Endothelial cell of umbilical vein (primary cell): ENCODE data around the gene FGF22. TPM values are rescaled to one million over a fixed set of nuclear protein-coding genes. Genes with fewer than 3 reads are reported as not detected.

ENCODE experiments used
- BruUV-seq: library from RNA; stranded (reverse); fragments of 400-500 nt; replicated peaks from 2 replicates; lab custom pipeline; 2021; lab: Mats Ljungman, UMichigan
- CTCF ChIA-PET: fragments of 300-600, 350-600 bp; sonication (Branson Sonifier 250); formaldehyde crosslinking; loops from one replicate; lab custom pipeline; 2021; ENCODE audit warnings: antibody characterized with exemption, inconsistent platforms; lab: Charles Lee
- POLR2A ChIA-PET: fragments of 300-600, 350-600 bp; sonication (Branson Sonifier 250); formaldehyde crosslinking; loops from one replicate; lab custom pipeline; 2021; ENCODE audit warnings: antibody characterized with exemption, inconsistent platforms; lab: Charles Lee
- DNase-seq: peaks from one replicate; pipeline ENCODE4 v3.0.0-alpha.2; 2011; ENCODE audit warnings: low read depth, low spot score
- FAIRE-seq: peaks from 2 replicates; lab custom pipeline; 2011; peaks lifted over from hg19 to GRCh38; lab: Jason Lieb, UNC
- H2AFZ ChIP-seq: 2 replicates; pipeline ENCODE4 v1.6.0; 2012; ENCODE audit warnings: low read depth, low read length, control low read depth, inconsistent platforms
- H3K27ac ChIP-seq: 2 replicates; pipeline ENCODE4 v1.5.1; 2011; ENCODE audit warnings: low read depth, mild to moderate bottlenecking, control low read depth, low read length, moderate library complexity; ENCODE audit not compliant: insufficient read depth
- H3K27me3 ChIP-seq, 2 experiments: 2 replicates each; pipeline versions ENCODE4 v1.6.0 to v1.6.1; 2011; ENCODE audit warnings: low read length in 2 of 2, mixed read lengths in 1 of 2; ENCODE audit not compliant: control insufficient read depth in 2 of 2, insufficient read depth in 2 of 2
- H3K36me3 ChIP-seq, 2 experiments: 2 replicates in 1 of 2; 3 replicates in 1 of 2; pipeline ENCODE4 v1.5.1; 2011; ENCODE audit warnings: low read length in 2 of 2, mild to moderate bottlenecking in 1 of 2, moderate library complexity in 1 of 2; ENCODE audit not compliant: control insufficient read depth in 2 of 2, insufficient read depth in 2 of 2; ENCODE audit errors: extremely low read depth in 1 of 2
- H3K4me1 ChIP-seq: 3 replicates; pipeline ENCODE4 v1.5.1; 2011; ENCODE audit warnings: mild to moderate bottlenecking, low read length; ENCODE audit not compliant: control insufficient read depth, insufficient read depth; ENCODE audit errors: extremely low read depth
- H3K4me2 ChIP-seq: 2 replicates; pipeline ENCODE4 v1.6.1; 2011; ENCODE audit warnings: low read length, control low read depth, mixed read lengths; ENCODE audit not compliant: insufficient read depth
- H3K4me3 ChIP-seq, 3 experiments: fragments of 200-600 bp in 1 of 3; sonication (generic), shearing (Covaris generic) in 1 of 3; replicated peaks in 1 of 3; 2 replicates each; pipeline ENCODE4 v1.5.1; 2011 to 2016; ENCODE audit warnings: control low read depth in 3 of 3, low read length in 3 of 3, mild to moderate bottlenecking in 2 of 3, inconsistent platforms in 1 of 3, low read depth in 1 of 3, moderate library complexity in 1 of 3; ENCODE audit not compliant: insufficient read depth in 1 of 3
- H3K79me2 ChIP-seq: 2 replicates; pipeline ENCODE4 v1.6.0; 2012; ENCODE audit warnings: low read length, inconsistent platforms; ENCODE audit not compliant: control insufficient read depth, insufficient read depth
- H3K9ac ChIP-seq: replicated peaks from 2 replicates; pipeline ENCODE3; 2011; ENCODE audit warnings: low read length, control low read depth; ENCODE audit not compliant: insufficient read depth; ENCODE audit errors: extremely low read depth
- H3K9me1 ChIP-seq: replicated peaks from 3 replicates; pipeline ENCODE4 v1.6.0; 2011; ENCODE audit warnings: mild to moderate bottlenecking, low read length; ENCODE audit not compliant: control insufficient read depth, insufficient read depth; ENCODE audit errors: extremely low read depth
- H3K9me3 ChIP-seq: replicated peaks from 2 replicates; pipeline ENCODE4 v1.5.1; 2012; ENCODE audit warnings: low read length, inconsistent platforms; ENCODE audit not compliant: control insufficient read depth, insufficient read depth
- H4K20me1 ChIP-seq: replicated peaks from 2 replicates; pipeline ENCODE3; 2011; ENCODE audit warnings: mild to moderate bottlenecking, low read length; ENCODE audit not compliant: control insufficient read depth, insufficient read depth; ENCODE audit errors: extremely low read depth
- CTCF ChIP-seq, 2 donors: IDR thresholded peaks; 1 replicate in 1 of 2; 2 replicates in 1 of 2; pipeline ENCODE4 v1.5.1; 2011; ENCODE audit warnings: low read length in 2 of 2, mild to moderate bottlenecking in 2 of 2, moderate library complexity in 2 of 2, control low read depth in 1 of 2, inconsistent platforms in 1 of 2, low read depth in 1 of 2; ENCODE audit not compliant: insufficient read depth in 1 of 2; ENCODE audit errors: extremely low read depth in 1 of 2
- EZH2 ChIP-seq: IDR thresholded peaks from 2 replicates; pipeline ENCODE4 v1.6.1; 2012; ENCODE audit warnings: borderline replicate concordance, low read depth, mild to moderate bottlenecking, moderate library complexity, low read length, inconsistent platforms; ENCODE audit not compliant: severe bottlenecking
- FOS ChIP-seq: IDR thresholded peaks from 2 replicates; pipeline ENCODE4 v1.6.1; 2011; ENCODE audit warnings: mild to moderate bottlenecking, low read length, moderate library complexity, borderline replicate concordance; ENCODE audit not compliant: insufficient read depth
- GATA2 ChIP-seq: IDR thresholded peaks from 2 replicates; pipeline ENCODE4 v1.7.0; 2011; ENCODE audit warnings: low read depth, mild to moderate bottlenecking, moderate library complexity, mixed read lengths, low read length; ENCODE audit not compliant: insufficient read length, insufficient read depth
- JUN ChIP-seq: IDR thresholded peaks from 2 replicates; pipeline ENCODE4 v1.6.1; 2011; ENCODE audit warnings: borderline replicate concordance, low read depth; ENCODE audit not compliant: insufficient read length, insufficient read depth
- MYC ChIP-seq: IDR thresholded peaks from one replicate; pipeline ENCODE4 v1.6.1; 2011; ENCODE audit warnings: mild to moderate bottlenecking, low read depth, low read length
- POLR2A ChIP-seq: IDR thresholded peaks from 2 replicates; pipeline ENCODE4 v1.6.1; 2012; ENCODE audit warnings: low read depth, mild to moderate bottlenecking, control low read depth, low read length
- POLR2AphosphoS5 ChIP-seq: IDR thresholded peaks from 2 replicates; pipeline ENCODE4 v1.6.1; 2012; ENCODE audit warnings: low read depth, mild to moderate bottlenecking, control low read depth, low read length, moderate library complexity; ENCODE audit not compliant: insufficient read depth
- dilution Hi-C: fragments of 300-500 bp; cut with MboI; formaldehyde crosslinking; loops from one replicate; pipeline ENCODE4 v1.15.0; 2019; ENCODE audit warnings: low sequenced_read_pairs; ENCODE audit not compliant: extremely low pct_ligation_motif_present
- intact Hi-C: fragments of 100-400 bp; cut with micrococcal nuclease; formaldehyde crosslinking; loops from one replicate; pipeline ENCODE4 v1.10.0; 2022
- polyA plus RNA-seq, 4 experiments: library from polyadenylated mRNA; depleted of rRNA in 3 of 4; stranded (reverse) in 3 of 4; unstranded in 1 of 4; fragments of >200 nt; gene quantifications; 2 replicates each; pipeline versions ENCODE4 v1.2.1 to v1.2.3, GENCODE V29; 2011 to 2012; ENCODE audit warnings: missing spikeins in 1 of 4
- total RNA-seq: library from RNA; stranded (reverse); gene quantifications from 2 replicates; pipeline ENCODE4 v1.2.3, GENCODE V29; 2021
- TF ChIP-seq, protein P1 (sequence below): IDR thresholded peaks from 2 replicates; pipeline ENCODE4 v1.6.1; 2011; ENCODE audit not compliant: insufficient read depth, insufficient read length

Gene FGF22
- total and polyA plus RNA-seq, 2 donors (not counting 3 experiments of a cell fraction or from before 2014, with no cell fraction given): 0.07 TPM; not detected in 1

GRCh38 chr19:621819-622218 is 17.9 kb upstream of the FGF22 start:
- no peak for FAIRE-seq
- Histone ChIP-seq H3K4me2 (no peak overlapping the region), H3K27me3 (no peaks in the 10 kb centered on the region), H3K36me3 (peaks cover 3 to 32% of the 10 kb centered on the region in 2 experiments), H3K9ac (no peak overlapping the region), H3K27ac (no peak overlapping the region), H3K9me3 (no peaks in the 10 kb centered on the region), H2AFZ (no peak overlapping the region), H3K79me2 (no peaks in the 10 kb centered on the region), H4K20me1 (no peaks in the 10 kb centered on the region), H3K4me1 (no peaks in the 10 kb centered on the region), H3K9me1 (no peaks in the 10 kb centered on the region), H3K4me3 (no peak overlapping the region)
- BruUV-seq: no TSS peak
- POLR2A ChIA-PET: no interaction called here
- CTCF ChIA-PET: no interaction called here
- intact Hi-C loops (no loop called here), dilution Hi-C loops (no loop called here)
- DNase-seq: no peak
- TF ChIP-seq CTCF (IDR thresholded peaks at IDR 0.05; ENCODE audit: extremely low read depth in 1 of 2, insufficient read depth in 1 of 2, low read depth in 1 of 2, low read length in 2 of 2): no peak

DNA sequence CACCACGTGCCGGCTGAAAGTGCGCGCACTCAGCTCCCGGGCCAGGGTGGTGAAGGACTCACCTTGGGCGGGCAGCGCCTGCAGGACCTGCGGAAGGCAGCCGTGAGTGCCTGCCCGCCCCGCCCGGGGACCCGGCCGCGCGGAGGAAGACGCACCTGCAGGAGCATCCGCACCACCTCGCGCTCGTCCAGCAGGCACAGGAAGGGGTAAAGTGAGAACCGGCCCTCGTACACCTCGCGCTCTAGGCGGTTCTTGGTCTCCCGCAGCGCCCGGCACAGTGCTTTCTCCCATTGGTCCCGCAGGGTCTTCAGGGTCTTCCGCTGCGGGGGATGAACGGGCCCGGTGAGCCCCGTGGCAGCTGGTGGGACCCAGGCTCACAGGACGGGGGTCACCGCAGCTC is 17.0 kb upstream of the FGF22 start:
- ChIA-PET CTCF (no interaction called here), POLR2A (no interaction called here)
- Histone ChIP-seq H3K4me1 (no peaks in the 10 kb centered on the region), H3K9ac (no peak overlapping the region), H4K20me1 (no peaks in the 10 kb centered on the region), H3K9me3 (no peaks in the 10 kb centered on the region), H3K79me2 (no peaks in the 10 kb centered on the region), H2AFZ (no peak overlapping the region), H3K36me3 (peaks cover 3 to 30% of the 10 kb centered on the region in 2 experiments), H3K9me1 (no peaks in the 10 kb centered on the region), H3K4me3 (no peak overlapping the region), H3K27me3 (no peaks in the 10 kb centered on the region), H3K4me2 (no peak overlapping the region), H3K27ac (no peak overlapping the region)
- TF ChIP-seq CTCF (IDR thresholded peaks at IDR 0.05; ENCODE audit: extremely low read depth in 1 of 2, insufficient read depth in 1 of 2, low read depth in 1 of 2, low read length in 2 of 2) (no peak), GATA2 (no peak), POLR2AphosphoS5 (no peak), EZH2 (no peak), FOS (no peak), JUN (no peak), MYC (no peak), POLR2A (no peak)
- TF ChIP-seq, protein P1, sequence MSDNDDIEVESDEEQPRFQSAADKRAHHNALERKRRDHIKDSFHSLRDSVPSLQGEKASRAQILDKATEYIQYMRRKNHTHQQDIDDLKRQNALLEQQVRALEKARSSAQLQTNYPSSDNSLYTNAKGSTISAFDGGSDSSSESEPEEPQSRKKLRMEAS: no peak
- DNase-seq (no peak), FAIRE-seq (no peak)
- intact Hi-C loops (no loop called here), dilution Hi-C loops (no loop called here)
- no TSS peak for BruUV-seq
